Neuronal stem cell (in vitro differentiated cells): ENCODE data around the gene SERTAD3.

Source experiments
- DNase-seq: peaks from one replicate; pipeline ENCODE4 v3.0.0-alpha.2; 2013; ENCODE audit warnings: low spot score
- H2AFZ ChIP-seq: one replicate; pipeline ENCODE4 v1.6.1; 2013; ENCODE audit warnings: mild to moderate bottlenecking, low read length, inconsistent platforms
- H2AK5ac ChIP-seq: 2 replicates; pipeline ENCODE4 v1.6.1; 2013; ENCODE audit warnings: low read depth, mild to moderate bottlenecking, inconsistent platforms, low read length, moderate library complexity, mixed read lengths
- H2BK120ac ChIP-seq: 2 replicates; pipeline ENCODE4 v1.6.1; 2013; ENCODE audit warnings: low read depth, mild to moderate bottlenecking, inconsistent platforms, low read length, moderate library complexity, mixed read lengths
- H2BK12ac ChIP-seq: one replicate; pipeline ENCODE4 v1.6.1; 2013; ENCODE audit warnings: low read length, inconsistent platforms
- H2BK15ac ChIP-seq: 2 replicates; pipeline ENCODE4 v1.6.1; 2013; ENCODE audit warnings: mild to moderate bottlenecking, low read length, inconsistent platforms, mixed read lengths
- H2BK5ac ChIP-seq: one replicate; pipeline ENCODE4 v1.6.1; 2013; ENCODE audit warnings: inconsistent platforms, mild to moderate bottlenecking, low read length, moderate library complexity
- H3K14ac ChIP-seq: one replicate; pipeline ENCODE4 v1.6.1; 2013; ENCODE audit warnings: low read length, inconsistent platforms
- H3K18ac ChIP-seq: 2 replicates; pipeline ENCODE4 v1.6.1; 2013; ENCODE audit warnings: low read length, inconsistent platforms
- H3K23ac ChIP-seq: 2 replicates; pipeline ENCODE4 v1.6.1; 2013; ENCODE audit warnings: low read depth, mild to moderate bottlenecking, mixed read lengths, low read length, inconsistent platforms; ENCODE audit not compliant: poor library complexity
- H3K27ac ChIP-seq: replicated peaks from 3 replicates; pipeline ENCODE4 v1.5.1; 2013; ENCODE audit warnings: low read length, inconsistent platforms
- H3K27me3 ChIP-seq, 3 experiments: 2 replicates each; pipeline ENCODE4 v1.6.1; 2013; ENCODE audit warnings: low read length in 3 of 3, mild to moderate bottlenecking in 2 of 3, inconsistent platforms in 1 of 3, low read depth in 1 of 3, mixed read lengths in 1 of 3, moderate library complexity in 1 of 3; ENCODE audit not compliant: control insufficient read depth in 3 of 3, insufficient read depth in 3 of 3
- H3K36me3 ChIP-seq, 2 donors: replicated peaks in 1 of 2; 2 replicates each; pipeline ENCODE4 v1.6.1; 2013; ENCODE audit warnings: low read length in 2 of 2; ENCODE audit not compliant: control insufficient read depth in 2 of 2, insufficient read depth in 2 of 2
- H3K4ac ChIP-seq: 2 replicates; pipeline ENCODE4 v1.6.1; 2013; ENCODE audit warnings: inconsistent platforms, mild to moderate bottlenecking, low read length, moderate library complexity
- H3K4me1 ChIP-seq, 2 donors: 1 replicate in 1 of 2; 2 replicates in 1 of 2; pipeline ENCODE4 v1.6.1; 2013; ENCODE audit warnings: low read length in 2 of 2, low read depth in 1 of 2; ENCODE audit not compliant: control insufficient read depth in 2 of 2, insufficient read depth in 1 of 2
- H3K4me2 ChIP-seq: one replicate; pipeline ENCODE4 v1.6.1; 2013; ENCODE audit warnings: mild to moderate bottlenecking, low read length, inconsistent platforms; ENCODE audit not compliant: insufficient read depth, poor library complexity, severe bottlenecking
- H3K4me3 ChIP-seq, 2 donors: 2 replicates each; pipeline ENCODE4 v1.5.1; 2013; ENCODE audit warnings: low read length in 2 of 2, mild to moderate bottlenecking in 2 of 2, inconsistent platforms in 1 of 2, moderate library complexity in 1 of 2
- H3K79me1 ChIP-seq: one replicate; pipeline ENCODE4 v1.6.1; 2013; ENCODE audit warnings: low read depth, mild to moderate bottlenecking, inconsistent platforms, low read length, moderate library complexity
- H3K9ac ChIP-seq: one replicate; pipeline ENCODE4 v1.6.1; 2013; ENCODE audit warnings: mild to moderate bottlenecking, low read depth, low read length, inconsistent platforms; ENCODE audit not compliant: poor library complexity
- H3K9me3 ChIP-seq, 2 donors: replicated peaks in 1 of 2; 2 replicates each; pipeline versions ENCODE3 to v1.6.1; 2013; ENCODE audit warnings: low read length in 2 of 2, mild to moderate bottlenecking in 2 of 2, inconsistent platforms in 1 of 2, low read depth in 1 of 2, mixed read lengths in 1 of 2, moderate library complexity in 1 of 2; ENCODE audit not compliant: control insufficient read depth in 2 of 2, insufficient read depth in 1 of 2
- H4K8ac ChIP-seq: one replicate; pipeline ENCODE4 v1.6.1; 2013; ENCODE audit warnings: low read depth, mild to moderate bottlenecking, inconsistent platforms, low read length, moderate library complexity
- H4K91ac ChIP-seq: one replicate; pipeline ENCODE4 v1.6.1; 2013; ENCODE audit warnings: low read length, low read depth, mild to moderate bottlenecking, inconsistent platforms; ENCODE audit not compliant: poor library complexity
- whole genome bisulfite sequencing, 2 donors: extraction: QIAGEN DNeasy Blood & Tissue Kit; methylation state at CpG; one replicate each; pipeline ENCODE4 v1.1.7; 2013; ENCODE audit warnings: missing lambda C conversion rate in 2 of 2, mixed read lengths in 1 of 2; ENCODE audit not compliant: insufficient read length in 2 of 2, insufficient replicate concordance in 1 of 2; ENCODE audit errors: extremely low coverage in 2 of 2; 5-methylcytosine and 5-hydroxymethylcytosine counted together

SERTAD3 gene

DNA sequence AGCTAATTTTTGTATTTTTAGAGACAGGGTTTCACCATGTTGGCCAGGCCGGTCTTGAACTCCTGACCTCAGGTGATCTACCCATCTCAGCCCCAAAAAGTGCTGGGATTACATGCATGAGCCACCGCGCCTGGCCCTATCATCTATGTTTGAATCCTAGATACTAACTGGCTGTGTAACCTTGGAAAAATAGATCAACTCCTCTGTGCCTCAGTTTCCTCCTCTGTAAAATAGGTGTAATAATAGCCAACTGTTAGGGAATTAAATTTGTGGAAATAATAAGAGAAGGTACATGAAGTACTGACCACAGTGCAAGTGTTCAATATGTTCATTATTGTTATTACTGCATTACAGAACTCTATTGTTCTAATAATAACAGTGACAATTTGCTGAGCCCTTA is 27.0 kb upstream of the SERTAD3 start:
- Histone ChIP-seq H3K14ac (no peak overlapping the region), H2BK5ac (no peak overlapping the region), H3K4ac (no peak overlapping the region), H4K8ac (no peak overlapping the region), H2AK5ac (no peak overlapping the region), H2BK12ac (no peak overlapping the region), H3K18ac (no peak overlapping the region), H3K4me2 (no peak overlapping the region), H3K23ac (no peak overlapping the region), H3K9me3 (peaks cover 0 to 7% of the 10 kb centered on the region in 2 donors), H3K27me3 (peaks cover 14 to 32% (median 26%) of the 10 kb centered on the region in 3 experiments), H3K4me3 (no peak overlapping the region), H2BK15ac (no peak overlapping the region), H3K4me1 (peaks cover 7% of the 10 kb centered on the region in 2 donors), H2BK120ac (no peak overlapping the region), H3K79me1 (no peaks in the 10 kb centered on the region), H3K36me3 (no peaks in the 10 kb centered on the region), H3K9ac (no peak overlapping the region), H3K27ac (no peak overlapping the region), H2AFZ (no peak overlapping the region), H4K91ac (no peak overlapping the region)
- no CpG with 5 or more reads among the region's 3 CpGs for WGBS, 2 donors
- no peak for DNase-seq

DNA sequence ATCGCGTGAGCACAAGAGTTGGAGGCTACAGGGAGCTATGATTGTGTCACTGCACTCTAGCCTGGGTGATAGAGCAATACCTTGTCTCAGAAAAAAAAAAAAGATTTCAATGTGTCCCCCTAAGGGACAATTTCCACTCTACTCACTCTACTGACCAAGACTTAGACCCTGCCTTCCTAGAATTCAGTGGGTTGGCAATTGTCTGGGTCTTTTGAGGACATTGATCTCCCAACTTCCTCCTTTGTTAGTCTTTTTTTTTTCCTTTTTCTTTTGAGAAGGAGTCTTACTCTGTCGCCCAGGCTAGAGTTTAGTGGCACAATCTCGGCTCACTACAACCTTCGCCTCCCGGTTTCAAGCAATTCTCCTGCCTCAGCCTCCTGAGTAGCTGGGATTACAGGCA is 24.9 kb upstream of the SERTAD3 start:
- Histone ChIP-seq H2BK15ac (no peak overlapping the region), H3K9ac (no peak overlapping the region), H2BK12ac (no peak overlapping the region), H3K27ac (no peak overlapping the region), H4K91ac (no peak overlapping the region), H3K4me3 (no peak overlapping the region), H4K8ac (no peak overlapping the region), H2AK5ac (no peak overlapping the region), H2BK120ac (no peak overlapping the region), H3K23ac (no peak overlapping the region), H2BK5ac (no peak overlapping the region), H3K4me2 (no peak overlapping the region), H2AFZ (no peak overlapping the region), H3K18ac (no peak overlapping the region), H3K27me3 (peaks cover 14 to 34% (median 33%) of the 10 kb centered on the region in 3 experiments), H3K9me3 (peaks cover 0 to 7% of the 10 kb centered on the region in 2 donors), H3K4me1 (peaks cover 13 to 15% of the 10 kb centered on the region in 2 donors), H3K4ac (no peak overlapping the region), H3K36me3 (no peaks in the 10 kb centered on the region), H3K79me1 (no peaks in the 10 kb centered on the region), H3K14ac (no peak overlapping the region)
- WGBS, 2 donors, result no CpG with 5 or more reads among the region's 6 CpGs
- DNase-seq, result no peak

DNA sequence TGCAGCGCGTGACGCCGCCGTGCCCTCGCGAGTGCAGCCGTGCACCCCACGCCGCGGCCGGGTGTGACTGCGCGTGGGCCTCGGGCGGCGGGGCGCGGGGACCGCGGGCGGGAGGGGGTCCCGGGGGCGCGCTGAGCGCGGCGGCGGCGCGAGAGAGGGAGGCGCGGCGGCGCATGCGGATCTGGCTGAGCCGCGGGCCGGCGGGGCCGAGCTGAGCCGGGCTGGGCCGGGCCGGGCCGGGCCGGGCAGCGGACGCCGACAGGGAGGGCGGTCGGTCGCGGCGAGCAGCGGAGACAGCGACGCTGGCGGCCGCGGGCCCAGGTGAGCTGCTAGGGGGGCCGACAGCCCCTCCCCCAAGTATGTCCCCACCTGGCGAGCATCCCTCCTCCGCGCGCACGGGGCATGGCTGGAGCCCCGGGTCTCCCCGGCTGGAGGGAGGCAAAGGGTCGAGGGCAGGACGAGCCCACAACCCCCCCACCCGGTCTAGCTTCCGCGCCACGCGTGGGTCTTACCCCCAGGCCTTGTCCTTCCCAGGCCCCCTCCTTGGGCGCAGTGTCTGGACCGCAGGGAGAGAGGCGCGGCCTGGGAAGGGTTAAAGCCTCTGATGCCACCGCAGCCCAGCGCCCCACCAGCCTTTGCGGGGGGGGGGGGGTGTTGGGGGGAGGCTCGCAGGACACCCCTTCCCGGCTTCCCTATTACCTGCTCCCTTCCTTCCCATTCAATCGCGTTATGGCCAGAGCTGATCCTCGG is 23.0 kb upstream of the SERTAD3 start, which contains the start of gene SPTBN4:
SPTBN4 (plus strand) TSS at position 17 of the 750 bp plus-strand sequence. CDS start 5,621 bp downstream, outside the sequence.
- H3K14ac ChIP-seq, result peak within 1 kb of the TSS; percentile 38
- peak within 1 kb of the TSS; percentile 10 for H2BK12ac ChIP-seq
- H3K4me2 ChIP-seq, result peak within 1 kb of the TSS; percentile 69
- no peak within 1 kb of the TSS for H4K91ac ChIP-seq
- WGBS, 2 donors, result no CpG with 5 or more reads among the region's 87 CpGs
- H2BK120ac ChIP-seq, result no peak within 1 kb of the TSS
- H3K79me1 ChIP-seq, result no peaks in the 10 kb centered on the region
- no peak for DNase-seq
- H3K36me3 ChIP-seq, result no peaks in the 10 kb centered on the region
- H3K23ac ChIP-seq, result peak within 1 kb of the TSS; percentile 98
- no peak within 1 kb of the TSS for H4K8ac ChIP-seq
- H2AK5ac ChIP-seq, result peak within 1 kb of the TSS; percentile 63
- H2AFZ ChIP-seq, result peak within 1 kb of the TSS; percentile 99
- no peak within 1 kb of the TSS for H2BK5ac ChIP-seq
- H3K4ac ChIP-seq, result no peak within 1 kb of the TSS
- H3K4me3 ChIP-seq, result peak within 1 kb of the TSS; percentile 72 to 74
- peaks cover 0 to 7% of the 10 kb centered on the region in 2 donors for H3K9me3 ChIP-seq
- peak within 1 kb of the TSS; percentile 67 for H2BK15ac ChIP-seq
- H3K4me1 ChIP-seq, result peaks cover 13 to 15% of the 10 kb centered on the region in 2 donors
- H3K9ac ChIP-seq, result peak within 1 kb of the TSS; percentile 84
- no peak within 1 kb of the TSS for H3K27ac ChIP-seq
- H3K18ac ChIP-seq, result peak within 1 kb of the TSS; percentile 92
- H3K27me3 ChIP-seq, result peaks cover 14 to 34% (median 33%) of the 10 kb centered on the region in 3 experiments

DNA sequence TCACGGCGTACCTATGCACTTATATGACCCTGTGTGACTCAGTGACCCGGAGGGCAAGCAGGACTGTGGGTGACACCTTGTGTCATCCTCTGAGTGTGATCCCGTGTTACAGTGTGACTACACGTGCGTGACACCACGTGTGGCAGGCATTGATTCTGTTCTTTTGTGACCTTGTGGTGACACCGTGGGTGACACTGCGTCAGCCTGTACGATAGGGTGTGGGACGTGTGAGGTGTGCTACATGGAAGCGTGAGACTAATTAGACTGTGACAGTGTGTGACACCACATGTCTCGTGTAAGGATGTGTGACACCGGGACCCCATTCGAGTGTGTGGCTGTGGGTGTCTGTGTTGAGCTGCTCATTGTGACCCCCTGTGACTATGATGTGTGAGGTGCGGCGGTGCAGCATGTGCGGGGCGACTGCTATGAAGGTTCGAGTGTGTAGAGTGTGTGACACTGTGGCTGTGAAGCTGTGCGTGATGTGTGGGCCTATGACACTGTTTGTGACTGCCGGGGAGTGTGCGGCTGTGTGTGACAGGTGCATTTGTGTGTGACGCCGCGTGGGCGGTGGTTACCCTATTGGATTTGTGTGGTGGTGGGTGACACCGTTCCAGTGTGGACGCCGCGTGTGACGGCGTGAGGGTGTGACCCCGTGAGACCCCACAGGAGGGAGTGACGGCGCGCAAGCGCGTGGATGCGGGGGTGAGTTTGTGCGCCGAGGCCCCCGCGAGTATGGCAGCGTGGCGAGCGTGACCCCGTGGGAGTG is 22.3 kb upstream of the SERTAD3 start:
- no peak for DNase-seq

More for the DNA sequence above, 22.3 kb upstream of the SERTAD3 start:
- H3K79me1 ChIP-seq, result no peaks in the 10 kb centered on the region
- WGBS, 2 donors, result no CpG with 5 or more reads among the region's 48 CpGs
- H3K27me3 ChIP-seq, result peaks cover 14 to 34% (median 33%) of the 10 kb centered on the region in 3 experiments
- H4K8ac ChIP-seq, result no peak overlapping the region
- H3K23ac ChIP-seq, result peak overlapping the region; percentile 98
- peak overlapping the region; percentile 67 for H2BK15ac ChIP-seq
- peak overlapping the region; percentile 99 for H2AFZ ChIP-seq
- H2BK12ac ChIP-seq, result no peak overlapping the region
- H3K4me1 ChIP-seq, result peaks cover 13 to 15% of the 10 kb centered on the region in 2 donors
- H3K4me3 ChIP-seq, result peak overlapping the region; percentile 71 to 74
- H2BK120ac ChIP-seq, result no peak overlapping the region
- H3K27ac ChIP-seq, result no peak overlapping the region
- H4K91ac ChIP-seq, result no peak overlapping the region
- no peak overlapping the region for H3K4ac ChIP-seq
- H3K14ac ChIP-seq, result peak overlapping the region; percentile 1
- peak overlapping the region; percentile 84 for H3K9ac ChIP-seq
- peak overlapping the region; percentile 69 for H3K4me2 ChIP-seq
- no peak overlapping the region for H2BK5ac ChIP-seq
- peak overlapping the region; percentile 92 for H3K18ac ChIP-seq
- H3K9me3 ChIP-seq, result peaks cover 0 to 7% of the 10 kb centered on the region in 2 donors
- no peak overlapping the region for H2AK5ac ChIP-seq
- H3K36me3 ChIP-seq, result no peaks in the 10 kb centered on the region
